Measurements from ENCODE around the gene PSENEN. TPM values are rescaled to one million over a fixed set of nuclear protein-coding genes. Genes with fewer than 3 reads are reported as not detected.
A peak's percentile ranks its signal among the peaks of the same experiment; 100 is the strongest.

The PSENEN gene
- total and polyA plus RNA-seq, 2 of the 8 experiments (the other 6 are each of a cell fraction or from before 2014, with no cell fraction given), result 66.7 to 75.3 TPM

DNA sequence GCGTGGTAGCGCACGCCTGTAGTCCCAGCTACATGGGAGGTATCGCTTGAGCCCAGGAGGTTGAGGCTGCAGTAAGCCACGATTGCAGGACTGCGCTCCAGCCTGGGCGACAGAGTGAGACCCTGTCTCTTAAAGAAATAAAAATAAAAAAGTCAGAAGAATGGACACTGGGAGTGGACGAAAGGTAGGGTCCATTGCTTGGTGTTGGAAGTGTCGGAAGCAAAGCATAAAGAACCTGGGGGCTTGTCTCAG is 29.5 kb downstream of the PSENEN start:
- peak overlapping the region in 2 of 4 experiments; percentile 62 to 73; a peak in 3 of 8 replicates for H3K4me3 ChIP-seq (ENCODE audit: extremely low read depth in 1 of 4, insufficient read depth in 2 of 4, low read depth in 3 of 4, low read length in 4 of 4)
- FAIRE-seq, result no peak
- 53% methylated on average over 9 of the region's 9 CpGs; no CpG with 5 or more reads in 1 of the 2 experiments for WGBS, 2 experiments (ENCODE audit: extremely low coverage in 1 of 2, insufficient coverage in 1 of 2, insufficient read length in 1 of 2, insufficient replicate concordance in 2 of 2, low coverage in 1 of 2, low lambda C conversion rate in 2 of 2, missing lambda C conversion rate in 1 of 2)

More for the DNA sequence above, 29.5 kb downstream of the PSENEN start:
- Histone ChIP-seq H2BK20ac (ENCODE audit: low read length) (no peak overlapping the region), H3K36me3 (ENCODE audit: control insufficient read depth in 2 of 4, insufficient read depth in 4 of 4, low read length in 3 of 4) (no peaks in the 10 kb centered on the region), H3K23ac (ENCODE audit: insufficient read length) (no peak overlapping the region), H4K8ac (ENCODE audit: extremely low read depth, insufficient read depth, low read length) (no peak overlapping the region), H2BK120ac (replicated peaks; ENCODE audit: low read depth, low read length) (no peak overlapping the region), H3K27ac (ENCODE audit: low read depth, low read length) (no peak overlapping the region), H3K4ac (replicated peaks; ENCODE audit: insufficient read length, low read depth, low read length) (no peak overlapping the region), H3K56ac (replicated peaks; ENCODE audit: insufficient read length, low read depth, low read length) (no peak overlapping the region), H2AK5ac (ENCODE audit: low read depth, low read length) (no peak overlapping the region), H2BK15ac (ENCODE audit: low read length) (no peak overlapping the region), H2AFZ (ENCODE audit: low read length) (no peak overlapping the region), H4K5ac (ENCODE audit: insufficient read length, low read depth, low read length) (no peak overlapping the region), H3K9me3 (ENCODE audit: insufficient read depth in 2 of 2, low read depth in 1 of 2, low read length in 1 of 2) (no peaks in the 10 kb centered on the region), H3K14ac (ENCODE audit: insufficient read length) (no peak overlapping the region), H3K9ac (replicated peaks in 1 of 4; ENCODE audit: extremely low read depth in 1 of 4, low read depth in 3 of 4, low read length in 3 of 4) (no peak overlapping the region), H3K27me3 (replicated peaks in 1 of 4; ENCODE audit: control insufficient read depth in 3 of 4, extremely low read depth in 1 of 4, insufficient read depth in 3 of 4, low read length in 3 of 4) (peaks cover 0 to 9% (median 7%) of the 10 kb centered on the region in 4 experiments; a peak in 3 of 7 replicates), H3K18ac (ENCODE audit: extremely low read depth, low read length) (no peak overlapping the region), H3K4me1 (replicated peaks in 1 of 4; ENCODE audit: control insufficient read depth in 3 of 4, insufficient read depth in 4 of 4, low read length in 3 of 4) (peaks cover 0 to 21% (median 17%) of the 10 kb centered on the region in 4 experiments; a peak in 6 of 7 replicates), H3K79me1 (ENCODE audit: low read depth, low read length) (no peaks in the 10 kb centered on the region; the same call in 1 of the 2 replicates), H2BK5ac (ENCODE audit: low read depth, low read length) (no peak overlapping the region), H2BK12ac (ENCODE audit: low read depth, low read length) (no peak overlapping the region), H4K20me1 (replicated peaks in 1 of 2; ENCODE audit: control insufficient read depth in 1 of 2, insufficient read depth in 2 of 2, low read length in 2 of 2) (peaks cover 0 to 1% of the 10 kb centered on the region in 2 experiments), H3K79me2 (ENCODE audit: control insufficient read depth in 1 of 2, insufficient read depth in 2 of 2, low read length in 2 of 2) (no peaks in the 10 kb centered on the region), H4K91ac (replicated peaks; ENCODE audit: insufficient read length, low read length) (no peak overlapping the region), H3K23me2 (ENCODE audit: low read depth, low read length) (peaks cover 4% of the 10 kb centered on the region; the same call in 1 of the 2 replicates), H3K4me2 (ENCODE audit: insufficient read depth in 1 of 2, low read depth in 2 of 2, low read length in 2 of 2) (peak overlapping the region; percentile 54 to 82; a peak in 3 of 4 replicates)
- TF ChIP-seq CEBPB (IDR thresholded peaks at IDR 0.05; ENCODE audit: low read depth, low read length) (no peak), NRF1 (IDR thresholded peaks at IDR 0.05; ENCODE audit: low read depth, low read length) (no peak), BCL11A (IDR thresholded peaks at IDR 0.05; ENCODE audit: low read depth in 2 of 2, low read length in 2 of 2) (no peak), GABPA (IDR thresholded peaks at IDR 0.05; ENCODE audit: borderline replicate concordance, insufficient read depth, low read length) (no peak), SP2 (IDR thresholded peaks at IDR 0.05; ENCODE audit: low read length) (no peak), MAFK (IDR thresholded peaks at IDR 0.05; ENCODE audit: low read depth, low read length) (no peak), YY1 (IDR thresholded peaks at IDR 0.05; ENCODE audit: low read depth, low read length) (no peak)
- TF ChIP-seq, protein P1, sequence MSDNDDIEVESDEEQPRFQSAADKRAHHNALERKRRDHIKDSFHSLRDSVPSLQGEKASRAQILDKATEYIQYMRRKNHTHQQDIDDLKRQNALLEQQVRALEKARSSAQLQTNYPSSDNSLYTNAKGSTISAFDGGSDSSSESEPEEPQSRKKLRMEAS (IDR thresholded peaks at IDR 0.05), result no peak
- ChIA-PET CTCF (ENCODE audit: partially characterized antibody) (no interaction called here), POLR2A (ENCODE audit: partially characterized antibody) (interaction anchor here (0.7 to 1.0 kb wide), 2 partner anchors 9 to 27 kb away, joined by 3 to 4 read pairs; partner anchors contain the start of gene LIN37)
- DNase-seq (ENCODE audit: low read depth in 1 of 2, low spot score in 2 of 2), result no peak

Data from H1 (cell line).